ENCODE measurements around the gene SEL1L. TPM values are rescaled to one million over a fixed set of nuclear protein-coding genes. Genes with fewer than 3 reads are reported as not detected.

Gene SEL1L
- total RNA-seq, 3 donors from 2014 or later: 53.7 to 84.3 (median 65.9) TPM

DNA sequence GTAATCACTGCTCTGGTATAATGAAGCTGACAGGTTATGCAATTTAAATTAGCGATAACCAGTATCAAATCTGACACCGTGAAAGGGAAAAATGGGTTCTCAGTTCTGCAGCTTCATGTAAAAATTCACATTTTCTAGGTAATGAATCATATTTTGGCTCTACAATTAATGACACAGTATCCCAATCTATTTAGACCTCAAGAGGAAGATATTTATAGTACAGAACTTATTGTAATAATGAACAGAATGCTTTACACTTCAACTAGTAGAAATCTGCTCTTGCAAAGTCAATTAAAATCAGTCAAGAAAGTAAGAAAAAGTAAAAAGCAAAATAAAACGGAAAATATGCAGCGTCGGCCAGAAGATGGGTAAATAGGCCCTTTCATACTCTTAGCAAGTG lies 24.3 kb downstream of the SEL1L start:
- H3K4me1 ChIP-seq: no peaks in the 10 kb centered on the region
- intact Hi-C loops (cut with DNase I; ENCODE audit: low total_unique reads): no loop called here
- H3K27ac ChIP-seq: no peak overlapping the region
- peaks cover 8% of the 10 kb centered on the region for H3K36me3 ChIP-seq
- H3K9me3 ChIP-seq: no peaks in the 10 kb centered on the region
- H3K27me3 ChIP-seq: no peaks in the 10 kb centered on the region
- TF ChIP-seq, protein P1, sequence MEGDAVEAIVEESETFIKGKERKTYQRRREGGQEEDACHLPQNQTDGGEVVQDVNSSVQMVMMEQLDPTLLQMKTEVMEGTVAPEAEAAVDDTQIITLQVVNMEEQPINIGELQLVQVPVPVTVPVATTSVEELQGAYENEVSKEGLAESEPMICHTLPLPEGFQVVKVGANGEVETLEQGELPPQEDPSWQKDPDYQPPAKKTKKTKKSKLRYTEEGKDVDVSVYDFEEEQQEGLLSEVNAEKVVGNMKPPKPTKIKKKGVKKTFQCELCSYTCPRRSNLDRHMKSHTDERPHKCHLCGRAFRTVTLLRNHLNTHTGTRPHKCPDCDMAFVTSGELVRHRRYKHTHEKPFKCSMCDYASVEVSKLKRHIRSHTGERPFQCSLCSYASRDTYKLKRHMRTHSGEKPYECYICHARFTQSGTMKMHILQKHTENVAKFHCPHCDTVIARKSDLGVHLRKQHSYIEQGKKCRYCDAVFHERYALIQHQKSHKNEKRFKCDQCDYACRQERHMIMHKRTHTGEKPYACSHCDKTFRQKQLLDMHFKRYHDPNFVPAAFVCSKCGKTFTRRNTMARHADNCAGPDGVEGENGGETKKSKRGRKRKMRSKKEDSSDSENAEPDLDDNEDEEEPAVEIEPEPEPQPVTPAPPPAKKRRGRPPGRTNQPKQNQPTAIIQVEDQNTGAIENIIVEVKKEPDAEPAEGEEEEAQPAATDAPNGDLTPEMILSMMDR (IDR thresholded peaks at IDR 0.05): no peak
- no peak for TF ChIP-seq POLR2AphosphoS5 (IDR thresholded peaks at IDR 0.05)
- no peak for TF ChIP-seq POLR2A (IDR thresholded peaks at IDR 0.05)
- H3K4me3 ChIP-seq: no peak overlapping the region
- DNase-seq (ENCODE audit: low spot score in 2 of 2): no peak

DNA sequence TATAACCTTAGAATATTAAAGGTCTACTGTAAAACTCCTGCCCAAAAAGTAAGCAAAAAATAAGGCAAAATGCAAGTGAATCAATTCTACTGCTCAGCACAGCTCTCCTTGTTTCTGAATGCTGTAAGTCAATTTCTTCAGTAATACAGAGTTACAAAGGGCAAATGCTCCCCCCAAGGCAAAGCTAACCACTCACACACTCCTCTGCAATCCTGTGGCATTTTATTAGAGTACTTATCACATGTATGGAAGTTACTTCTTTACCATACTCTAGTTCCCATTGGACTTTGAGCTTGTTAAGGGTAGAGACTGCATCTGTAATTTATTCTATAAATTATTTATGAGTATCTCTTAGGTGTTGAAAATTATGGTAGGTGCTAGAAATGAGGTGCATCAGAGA lies 27.2 kb downstream of the SEL1L start:
- H3K27ac ChIP-seq: no peak overlapping the region
- H3K9me3 ChIP-seq: no peaks in the 10 kb centered on the region
- intact Hi-C loops (cut with DNase I; ENCODE audit: low total_unique reads): no loop called here
- no peak for DNase-seq (ENCODE audit: low spot score in 2 of 2)
- H3K36me3 ChIP-seq: peaks cover 8% of the 10 kb centered on the region
- H3K4me1 ChIP-seq: no peaks in the 10 kb centered on the region
- TF ChIP-seq POLR2AphosphoS5 (IDR thresholded peaks at IDR 0.05) (no peak), POLR2A (IDR thresholded peaks at IDR 0.05) (no peak)
- TF ChIP-seq, protein P1 (IDR thresholded peaks at IDR 0.05): no peak
- no peaks in the 10 kb centered on the region for H3K27me3 ChIP-seq
- no peak overlapping the region for H3K4me3 ChIP-seq

DNA sequence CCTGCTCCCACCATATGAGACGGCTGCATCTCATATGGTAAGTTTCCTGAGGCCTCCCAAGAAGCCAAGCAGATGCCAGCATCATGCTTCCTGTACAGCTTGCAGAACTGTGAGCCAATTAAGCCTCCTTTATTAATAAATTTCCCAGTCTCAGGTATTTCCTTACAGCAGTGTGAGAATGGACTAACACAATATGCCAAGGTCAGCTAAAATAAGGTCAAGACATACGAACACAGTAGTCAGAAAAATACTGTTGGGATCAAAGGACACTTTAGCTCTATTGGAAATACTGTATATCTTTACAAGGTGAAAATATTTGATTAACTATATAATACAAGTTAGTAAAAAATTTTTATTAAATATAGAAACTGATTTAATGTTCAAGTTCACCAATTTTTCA lies 28.8 kb downstream of the SEL1L start:
- H3K27ac ChIP-seq: no peak overlapping the region
- H3K4me1 ChIP-seq: no peaks in the 10 kb centered on the region
- no peaks in the 10 kb centered on the region for H3K27me3 ChIP-seq
- H3K9me3 ChIP-seq: no peaks in the 10 kb centered on the region
- TF ChIP-seq, protein P1 (IDR thresholded peaks at IDR 0.05): no peak
- TF ChIP-seq POLR2A (IDR thresholded peaks at IDR 0.05): no peak
- no peak for TF ChIP-seq POLR2AphosphoS5 (IDR thresholded peaks at IDR 0.05)
- intact Hi-C loops (cut with DNase I; ENCODE audit: low total_unique reads): no loop called here
- no peak for DNase-seq (ENCODE audit: low spot score in 2 of 2)
- no peak overlapping the region for H3K4me3 ChIP-seq
- H3K36me3 ChIP-seq: peaks cover 15% of the 10 kb centered on the region

GRCh38 chr14:81485781-81486180 lies 47.9 kb downstream of the SEL1L start:
- Histone ChIP-seq H3K27me3 (no peaks in the 10 kb centered on the region), H3K4me1 (no peaks in the 10 kb centered on the region), H3K36me3 (no peaks in the 10 kb centered on the region), H3K9me3 (no peaks in the 10 kb centered on the region), H3K27ac (no peak overlapping the region), H3K4me3 (no peak overlapping the region)
- no peak for TF ChIP-seq POLR2A (IDR thresholded peaks at IDR 0.05)
- TF ChIP-seq, protein P1 (IDR thresholded peaks at IDR 0.05): no peak
- no peak for TF ChIP-seq POLR2AphosphoS5 (IDR thresholded peaks at IDR 0.05)
- intact Hi-C loops (cut with DNase I; ENCODE audit: low total_unique reads): no loop called here
- DNase-seq (ENCODE audit: low spot score in 2 of 2): no peak

- Histone ChIP-seq H3K4me3 (no peak overlapping the region), H3K4me1 (no peaks in the 10 kb centered on the region), H3K36me3 (no peaks in the 10 kb centered on the region), H3K9me3 (no peaks in the 10 kb centered on the region), H3K27ac (no peak overlapping the region), H3K27me3 (no peaks in the 10 kb centered on the region)
- TF ChIP-seq, protein P1 (IDR thresholded peaks at IDR 0.05): no peak
- TF ChIP-seq POLR2AphosphoS5 (IDR thresholded peaks at IDR 0.05) (no peak), POLR2A (IDR thresholded peaks at IDR 0.05) (no peak)
- no peak for DNase-seq (ENCODE audit: low spot score in 2 of 2)
- intact Hi-C loops (cut with DNase I; ENCODE audit: low total_unique reads): no loop called here
Measured at GRCh38 chr14:81485372-81485771, 48.3 kb downstream of the SEL1L start.
